GM23338 (cell line): Measurements from ENCODE around the gene COL2A1. TPM values are rescaled to one million over a fixed set of nuclear protein-coding genes. Genes with fewer than 3 reads are reported as not detected.
A peak's percentile ranks its signal among the peaks of the same experiment; 100 is the strongest.

ENCODE experiments used
- ATAC-seq: fragments of 200-7000 bp; cut with Tn5 transposase; 3 replicates; pipeline ENCODE4 v1.9.1; 2020
- DNase-seq: peaks from one replicate; pipeline ENCODE4 v3.0.0-alpha.2; 2015; ENCODE audit warnings: low spot score
- H2AFZ ChIP-seq: fragments of 200-600 bp; sonication (generic); 2 replicates; pipeline ENCODE4 v1.8.0; 2016; ENCODE audit warnings: antibody characterized with exemption, mild to moderate bottlenecking, moderate library complexity
- H3F3A ChIP-seq: fragments of 200-600 bp; sonication (generic); replicated peaks from 2 replicates; pipeline ENCODE4 v1.8.0; 2017; ENCODE audit warnings: antibody characterized with exemption, mixed run types, low read depth
- H3K27ac ChIP-seq: fragments of 200-600 bp; sonication (generic); 2 replicates; pipeline ENCODE4 v1.6.1; 2016; ENCODE audit warnings: low read depth
- H3K27me3 ChIP-seq: fragments of 200-600 bp; sonication (generic); 2 replicates; pipeline ENCODE4 v1.8.0; 2016; ENCODE audit warnings: mild to moderate bottlenecking, mixed run types, moderate library complexity; ENCODE audit not compliant: insufficient read depth
- H3K36me3 ChIP-seq: fragments of 200-600 bp; sonication (generic); 2 replicates; pipeline ENCODE4 v1.8.0; 2016; ENCODE audit warnings: mild to moderate bottlenecking; ENCODE audit not compliant: insufficient read depth
- H3K4me1 ChIP-seq: fragments of 200-600 bp; sonication (generic); 2 replicates; pipeline ENCODE4 v1.8.0; 2016; ENCODE audit warnings: mild to moderate bottlenecking, moderate library complexity; ENCODE audit not compliant: insufficient read depth
- H3K4me2 ChIP-seq: fragments of 200-600 bp; sonication (generic); 2 replicates; pipeline ENCODE4 v1.7.1; 2017; ENCODE audit warnings: mixed run types
- H3K4me3 ChIP-seq: fragments of 200-600 bp; sonication (generic); 2 replicates; pipeline ENCODE4 v1.6.1; 2016; ENCODE audit warnings: mixed run types
- H3K79me2 ChIP-seq: fragments of 200-600 bp; sonication (generic); replicated peaks from 2 replicates; pipeline ENCODE4 v1.8.0; 2017; ENCODE audit warnings: mild to moderate bottlenecking; ENCODE audit not compliant: insufficient read depth
- H3K9me2 ChIP-seq: fragments of 200-600 bp; sonication (generic); 2 replicates; pipeline ENCODE4 v1.8.0; 2017; ENCODE audit not compliant: insufficient read depth
- H4K20me1 ChIP-seq: fragments of 200-600 bp; sonication (generic); replicated peaks from 2 replicates; pipeline ENCODE4 v1.8.0; 2017; ENCODE audit warnings: mild to moderate bottlenecking; ENCODE audit not compliant: insufficient read depth
- H3K27ac Mint-ChIP-seq: 2 replicates; pipeline ENCODE4 v1.8.0; 2020; ENCODE audit warnings: inconsistent platforms, mild to moderate bottlenecking, moderate library complexity, mixed read lengths
- H3K27me3 Mint-ChIP-seq: 3 replicates; pipeline ENCODE4 v1.8.0; 2022; ENCODE audit warnings: low read depth, mild to moderate bottlenecking, moderate library complexity, mixed read lengths, inconsistent platforms; ENCODE audit not compliant: insufficient read depth, poor library complexity
- H3K36me3 Mint-ChIP-seq: 3 replicates; pipeline ENCODE4 v1.8.0; 2021; ENCODE audit warnings: low read depth, mild to moderate bottlenecking, inconsistent platforms, moderate library complexity, mixed read lengths
- H3K4me1 Mint-ChIP-seq: 3 replicates; pipeline ENCODE4 v1.8.0; 2020; ENCODE audit warnings: mild to moderate bottlenecking, inconsistent platforms, mixed read lengths
- H3K4me3 Mint-ChIP-seq: 3 replicates; pipeline ENCODE4 v1.8.0; 2021; ENCODE audit warnings: moderate library complexity, mild to moderate bottlenecking, inconsistent platforms, mixed read lengths
- H3K9me3 Mint-ChIP-seq: 3 replicates; pipeline ENCODE4 v1.8.0; 2020; ENCODE audit warnings: moderate library complexity, mild to moderate bottlenecking, inconsistent platforms, mixed read lengths
- EZH2 ChIP-seq: fragments of 200-600 bp; sonication (generic); IDR thresholded peaks from one replicate; pipeline ENCODE4 v1.8.0; 2017; ENCODE audit warnings: antibody characterized with exemption, mild to moderate bottlenecking, low read depth; ENCODE audit not compliant: unreplicated experiment
- EZH2phosphoT487 ChIP-seq: fragments of 200-600 bp; sonication (generic); IDR thresholded peaks from one replicate; pipeline ENCODE4 v1.8.1; 2018; ENCODE audit warnings: antibody characterized with exemption; ENCODE audit not compliant: unreplicated experiment
- JUNB ChIP-seq: IDR thresholded peaks from one replicate; pipeline ENCODE4 v1.6.1; 2016; ENCODE audit warnings: antibody characterized with exemption; ENCODE audit not compliant: unreplicated experiment
- NANOG ChIP-seq: IDR thresholded peaks from 2 replicates; pipeline ENCODE4 v1.6.1; 2016; ENCODE audit warnings: antibody characterized with exemption, borderline replicate concordance
- ZNF114 ChIP-seq: fragments of 250-450 bp; sonication (Bioruptor Pico); IDR thresholded peaks from 2 replicates; pipeline ENCODE4 v1.5.0; 2020; ENCODE audit warnings: mild to moderate bottlenecking, moderate library complexity
- ZNF331 ChIP-seq: fragments of 250-450 bp; sonication (Bioruptor Pico); IDR thresholded peaks from 2 replicates; pipeline ENCODE4 v1.5.0; 2020; ENCODE audit warnings: low read depth, mild to moderate bottlenecking, moderate library complexity
- polyA plus RNA-seq: library from polyadenylated mRNA; unstranded; fragments of >200 nt; fragmentation: Nextera tagmentation; extraction: Ambion mirVana; gene quantifications from 2 replicates; pipeline ENCODE4 v1.2.1, GENCODE V29; 2016
- total RNA-seq: library from RNA; depleted of rRNA; stranded (reverse); fragments of >200 nt; shearing (Covaris generic); gene quantifications from 2 replicates; pipeline ENCODE4 v1.2.3, GENCODE V29; 2014
- TF ChIP-seq, protein P1 (sequence below), 2 experiments: fragments of 200-600 bp in 1 of 2; sonication (generic) in 1 of 2; conservative IDR thresholded peaks; 2 replicates each; pipeline versions ENCODE4 v1.5.1 to v1.6.1; 2016 to 2017; ENCODE audit warnings: antibody characterized with exemption in 2 of 2, low read depth in 2 of 2, mild to moderate bottlenecking in 2 of 2, moderate library complexity in 1 of 2

COL2A1 gene
- total and polyA plus RNA-seq, 2 experiments from 2014 or later = 7.0 to 24.6 TPM

DNA sequence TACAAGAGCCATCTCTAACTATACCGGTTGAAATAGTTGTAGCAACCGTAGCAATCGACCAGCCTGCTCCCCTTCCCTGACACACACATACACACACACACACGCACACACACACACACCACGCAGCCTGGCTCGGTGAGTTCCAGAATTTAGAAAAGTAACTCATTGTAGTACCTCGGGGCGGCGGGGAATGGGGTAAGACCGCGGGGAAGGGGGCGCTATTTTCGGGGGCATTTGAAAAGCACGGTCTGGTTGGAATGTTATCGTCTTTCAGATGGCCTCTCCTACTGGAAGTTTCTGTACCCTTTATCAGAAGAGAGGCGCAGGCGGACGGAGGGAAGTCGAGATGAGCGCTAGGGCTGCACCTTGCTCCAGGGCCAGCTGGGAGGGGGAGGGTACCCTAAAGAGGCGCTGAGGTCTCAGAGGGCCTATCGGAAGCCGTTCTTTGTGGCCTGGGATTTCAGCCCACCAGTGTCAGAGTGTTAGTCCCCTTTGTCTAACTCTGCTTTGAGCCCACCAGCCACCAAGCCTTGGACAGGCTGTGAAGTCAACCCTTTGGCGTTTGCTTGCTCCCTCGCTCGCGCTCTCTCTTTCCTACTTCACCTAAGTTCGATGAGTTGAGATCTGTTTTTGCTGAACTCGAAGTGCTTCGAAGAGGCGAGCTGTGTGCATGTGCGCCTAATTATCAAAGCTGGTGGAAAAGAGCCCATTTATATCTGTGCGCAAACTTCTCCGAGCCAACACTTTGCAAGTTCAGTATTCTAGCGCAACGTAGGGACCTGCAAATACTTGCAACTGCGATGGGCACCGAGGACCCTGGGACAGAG lies 837 bp downstream of the COL2A1 start:
- H3K4me3 Mint-ChIP-seq = peak overlapping the region; percentile 76
- Histone ChIP-seq H3K79me2 (no peaks in the 10 kb centered on the region), H3K27me3 (peaks cover 100% of the 10 kb centered on the region), H4K20me1 (peaks cover 33% of the 10 kb centered on the region), H2AFZ (peak overlapping the region; percentile 88), H3K36me3 (no peaks in the 10 kb centered on the region; the same call in 1 of the 2 replicates), H3K4me3 (peak overlapping the region; percentile 79), H3K9me2 (no peaks in the 10 kb centered on the region), H3K4me1 (peaks cover 59% of the 10 kb centered on the region), H3K4me2 (peak overlapping the region; percentile 98), H3F3A (peaks cover 24% of the 10 kb centered on the region), H3K27ac (no peak overlapping the region)
- ATAC-seq (peak; percentile 1; the same call in 2 of the 3 replicates), DNase-seq (peak; percentile 64)
- peaks cover 99% of the 10 kb centered on the region for H3K27me3 Mint-ChIP-seq
- peaks cover 2% of the 10 kb centered on the region; the same call in 2 of the 3 replicates for H3K9me3 Mint-ChIP-seq
- H3K36me3 Mint-ChIP-seq = no peaks in the 10 kb centered on the region; the same call in 2 of the 3 replicates
- peaks cover 51% of the 10 kb centered on the region for H3K4me1 Mint-ChIP-seq
- no peak for TF ChIP-seq JUNB
- no peak for TF ChIP-seq EZH2phosphoT487
- TF ChIP-seq, protein P1, sequence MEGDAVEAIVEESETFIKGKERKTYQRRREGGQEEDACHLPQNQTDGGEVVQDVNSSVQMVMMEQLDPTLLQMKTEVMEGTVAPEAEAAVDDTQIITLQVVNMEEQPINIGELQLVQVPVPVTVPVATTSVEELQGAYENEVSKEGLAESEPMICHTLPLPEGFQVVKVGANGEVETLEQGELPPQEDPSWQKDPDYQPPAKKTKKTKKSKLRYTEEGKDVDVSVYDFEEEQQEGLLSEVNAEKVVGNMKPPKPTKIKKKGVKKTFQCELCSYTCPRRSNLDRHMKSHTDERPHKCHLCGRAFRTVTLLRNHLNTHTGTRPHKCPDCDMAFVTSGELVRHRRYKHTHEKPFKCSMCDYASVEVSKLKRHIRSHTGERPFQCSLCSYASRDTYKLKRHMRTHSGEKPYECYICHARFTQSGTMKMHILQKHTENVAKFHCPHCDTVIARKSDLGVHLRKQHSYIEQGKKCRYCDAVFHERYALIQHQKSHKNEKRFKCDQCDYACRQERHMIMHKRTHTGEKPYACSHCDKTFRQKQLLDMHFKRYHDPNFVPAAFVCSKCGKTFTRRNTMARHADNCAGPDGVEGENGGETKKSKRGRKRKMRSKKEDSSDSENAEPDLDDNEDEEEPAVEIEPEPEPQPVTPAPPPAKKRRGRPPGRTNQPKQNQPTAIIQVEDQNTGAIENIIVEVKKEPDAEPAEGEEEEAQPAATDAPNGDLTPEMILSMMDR (conservative IDR thresholded peaks at IDR 0.05; ENCODE audit: low read depth in 2 of 2) = peak; percentile 35 to 38; a peak in 1 of 4 replicates
- TF ChIP-seq ZNF114 (CRISPR knock-in tag) = no peak
- TF ChIP-seq EZH2 = peak; percentile 90
- no peak for TF ChIP-seq ZNF331
- H3K27ac Mint-ChIP-seq = no peak overlapping the region

DNA sequence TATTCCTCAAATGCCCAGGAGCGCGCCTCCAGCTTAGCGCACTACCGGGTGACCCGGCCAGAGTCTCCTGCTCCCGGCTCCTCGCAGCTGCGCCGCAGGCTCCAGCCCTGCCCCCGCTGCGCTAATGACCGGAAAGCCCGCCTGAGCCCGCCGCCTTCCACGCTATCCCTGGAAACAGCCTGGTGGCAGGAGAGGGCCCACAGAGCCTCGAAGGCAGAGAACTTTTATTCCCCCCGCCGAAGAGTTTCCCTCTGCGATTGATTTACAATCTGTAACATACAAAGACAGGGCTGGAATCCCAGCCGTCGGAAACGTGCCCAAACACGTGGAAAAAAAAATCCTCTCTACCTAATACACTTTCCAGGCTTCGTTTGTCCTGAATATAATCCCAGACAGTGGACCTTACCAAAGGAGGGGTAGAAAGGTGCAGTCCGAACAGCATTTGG lies 1.5 kb downstream of the COL2A1 start:
- no peaks in the 10 kb centered on the region; the same call in 2 of the 3 replicates for H3K36me3 Mint-ChIP-seq
- Histone ChIP-seq H3K79me2 (no peaks in the 10 kb centered on the region), H3K4me3 (peak overlapping the region; percentile 79), H3K4me2 (peak overlapping the region; percentile 98), H3K27ac (no peak overlapping the region), H2AFZ (no peak overlapping the region), H3K27me3 (peaks cover 100% of the 10 kb centered on the region), H4K20me1 (peaks cover 33% of the 10 kb centered on the region), H3K4me1 (peaks cover 65% of the 10 kb centered on the region), H3K9me2 (no peaks in the 10 kb centered on the region), H3F3A (peaks cover 24% of the 10 kb centered on the region), H3K36me3 (no peaks in the 10 kb centered on the region)
- peaks cover 57% of the 10 kb centered on the region for H3K4me1 Mint-ChIP-seq
- H3K4me3 Mint-ChIP-seq = peak overlapping the region; percentile 76
- TF ChIP-seq EZH2phosphoT487 (peak; percentile 8), NANOG (no peak)
- H3K27me3 Mint-ChIP-seq = peaks cover 99% of the 10 kb centered on the region
- peak; percentile 3 for ATAC-seq
- DNase-seq = peak; percentile 66
- peaks cover 2% of the 10 kb centered on the region; the same call in 2 of the 3 replicates for H3K9me3 Mint-ChIP-seq
- no peak overlapping the region for H3K27ac Mint-ChIP-seq
